DND-41 (cell line): ENCODE measurements around the gene APBA3.

Experiments
- ATAC-seq: fragments of 200-7000 bp; cut with Tn5 transposase; 3 replicates; pipeline ENCODE4 v1.9.1; 2021; ENCODE audit warnings: low read depth; ENCODE audit not compliant: insufficient read depth
- DNase-seq: peaks from one replicate; pipeline ENCODE4 v3.0.0-alpha.2; 2020
- H2AFZ ChIP-seq: 2 replicates; pipeline ENCODE4 v1.6.0; 2012; ENCODE audit warnings: low read depth, low read length
- H3K27ac ChIP-seq: 2 replicates; pipeline ENCODE4 v1.5.1; 2012; ENCODE audit warnings: low read length, inconsistent platforms
- H3K27me3 ChIP-seq: fragments of 200-600 bp; sonication (generic); 2 replicates; pipeline ENCODE4 v1.6.0; 2012; ENCODE audit warnings: low read length, mild to moderate bottlenecking, inconsistent platforms; ENCODE audit not compliant: insufficient read depth, poor library complexity
- H3K36me3 ChIP-seq: 2 replicates; pipeline ENCODE4 v1.5.1; 2012; ENCODE audit warnings: low read length, inconsistent platforms; ENCODE audit not compliant: insufficient read depth
- H3K4me1 ChIP-seq: 2 replicates; pipeline ENCODE4 v1.5.1; 2012; ENCODE audit warnings: mild to moderate bottlenecking, low read length; ENCODE audit not compliant: insufficient read depth
- H3K4me2 ChIP-seq: 2 replicates; pipeline ENCODE4 v1.6.0; 2012; ENCODE audit warnings: mild to moderate bottlenecking, moderate library complexity, low read length, inconsistent platforms; ENCODE audit not compliant: insufficient read depth
- H3K4me3 ChIP-seq, 2 experiments: fragments of 200-600 bp in 1 of 2; shearing (Covaris generic) in 1 of 2; 2 replicates each; pipeline ENCODE4 v1.5.1; 2012 to 2016; ENCODE audit warnings: inconsistent platforms in 2 of 2, low read length in 2 of 2, mild to moderate bottlenecking in 2 of 2, low read depth in 1 of 2, moderate library complexity in 1 of 2
- H3K79me2 ChIP-seq: 2 replicates; pipeline ENCODE4 v1.6.0; 2012; ENCODE audit warnings: low read length, inconsistent platforms; ENCODE audit not compliant: insufficient read depth
- H3K9ac ChIP-seq: 2 replicates; pipeline ENCODE4 v1.6.0; 2012; ENCODE audit warnings: low read depth, mild to moderate bottlenecking, inconsistent platforms, low read length, moderate library complexity
- H3K9me3 ChIP-seq: 2 replicates; pipeline ENCODE4 v1.5.1; 2012; ENCODE audit warnings: low read length, moderate library complexity, mild to moderate bottlenecking, inconsistent platforms; ENCODE audit not compliant: insufficient read depth, severe bottlenecking
- H4K20me1 ChIP-seq: 2 replicates; pipeline ENCODE4 v1.6.0; 2012; ENCODE audit warnings: low read length; ENCODE audit not compliant: insufficient read depth
- CTCF ChIP-seq: IDR thresholded peaks from 2 replicates; pipeline ENCODE4 v1.5.1; 2012; ENCODE audit warnings: borderline replicate concordance, low read length, moderate library complexity, mild to moderate bottlenecking; ENCODE audit not compliant: poor library complexity, severe bottlenecking; ENCODE audit errors: extremely low read depth
- EZH2 ChIP-seq: IDR thresholded peaks from 3 replicates; pipeline ENCODE4 v1.6.1; 2012; ENCODE audit warnings: borderline replicate concordance, low read depth, mild to moderate bottlenecking, moderate library complexity, low read length, inconsistent platforms; ENCODE audit not compliant: severe bottlenecking

Gene APBA3

DNA sequence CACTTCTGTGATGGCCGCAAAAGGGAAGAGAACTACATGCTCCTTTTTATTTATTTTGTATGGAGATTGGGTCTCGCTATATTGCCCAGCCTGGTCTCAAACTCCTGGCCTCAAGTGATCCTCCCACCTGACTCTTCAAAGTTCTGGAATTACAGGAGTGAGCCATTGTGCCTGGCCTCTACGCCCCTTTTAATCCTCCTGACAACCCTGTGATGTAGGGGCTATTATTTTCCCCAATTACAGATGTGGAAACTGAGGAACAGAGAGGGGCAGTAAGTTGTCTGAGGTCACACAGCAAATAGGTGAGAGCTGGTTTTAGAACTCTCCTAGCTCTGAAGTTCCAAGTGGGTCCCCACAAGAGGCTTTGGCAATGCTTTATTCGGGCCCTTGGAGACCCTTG, 41.6 kb downstream of the APBA3 start:
- no peak overlapping the region for H3K9ac ChIP-seq

DNA sequence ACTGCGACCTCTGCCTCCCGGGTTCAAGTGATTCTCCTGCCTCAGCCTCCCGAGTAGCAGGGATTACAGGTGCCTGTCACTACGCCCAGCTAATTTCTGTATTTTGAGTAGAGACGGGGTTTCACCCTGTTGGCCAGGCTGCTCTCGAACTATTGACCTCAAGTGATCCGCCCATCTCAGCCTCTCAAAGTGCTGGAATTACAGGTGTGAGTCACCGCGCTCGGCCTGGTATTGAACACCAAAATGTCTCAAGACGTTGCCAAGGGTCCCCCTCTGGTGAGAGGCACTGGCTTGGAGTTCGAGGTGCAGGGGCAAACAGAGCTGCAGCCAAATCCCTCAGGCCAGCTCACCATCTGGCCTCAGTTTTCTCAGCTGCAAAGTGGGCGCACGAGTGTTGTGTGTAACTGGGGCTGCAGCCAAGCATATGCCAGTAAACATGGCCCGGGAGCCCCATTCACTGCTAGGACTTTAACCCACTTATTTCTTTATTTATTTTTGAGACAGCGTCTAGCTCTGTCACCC, 45.3 kb downstream of the APBA3 start:
- Histone ChIP-seq H3K9ac (no peak overlapping the region), H3K27ac (no peak overlapping the region), H3K4me2 (no peak overlapping the region), H3K79me2 (no peaks in the 10 kb centered on the region), H3K27me3 (peaks cover 11% of the 10 kb centered on the region), H3K4me3 (no peak overlapping the region), H4K20me1 (no peaks in the 10 kb centered on the region), H3K9me3 (no peaks in the 10 kb centered on the region), H3K36me3 (no peaks in the 10 kb centered on the region), H2AFZ (no peak overlapping the region), H3K4me1 (peaks cover 2% of the 10 kb centered on the region; the same call in 1 of the 2 replicates)
- DNase-seq (no peak), ATAC-seq (no peak)
- TF ChIP-seq CTCF (no peak), EZH2 (no peak)

More for the DNA sequence above, 41.6 kb downstream of the APBA3 start:
- Histone ChIP-seq H3K4me2 (no peak overlapping the region), H3K9me3 (no peaks in the 10 kb centered on the region), H2AFZ (no peak overlapping the region), H4K20me1 (no peaks in the 10 kb centered on the region), H3K4me3 (no peak overlapping the region), H3K79me2 (no peaks in the 10 kb centered on the region), H3K27ac (no peak overlapping the region), H3K27me3 (peaks cover 27% of the 10 kb centered on the region), H3K4me1 (peaks cover 3% of the 10 kb centered on the region; the same call in 1 of the 2 replicates), H3K36me3 (no peaks in the 10 kb centered on the region)
- TF ChIP-seq EZH2: no peak
- TF ChIP-seq CTCF: no peak
- no peak for DNase-seq
- ATAC-seq: no peak

DNA sequence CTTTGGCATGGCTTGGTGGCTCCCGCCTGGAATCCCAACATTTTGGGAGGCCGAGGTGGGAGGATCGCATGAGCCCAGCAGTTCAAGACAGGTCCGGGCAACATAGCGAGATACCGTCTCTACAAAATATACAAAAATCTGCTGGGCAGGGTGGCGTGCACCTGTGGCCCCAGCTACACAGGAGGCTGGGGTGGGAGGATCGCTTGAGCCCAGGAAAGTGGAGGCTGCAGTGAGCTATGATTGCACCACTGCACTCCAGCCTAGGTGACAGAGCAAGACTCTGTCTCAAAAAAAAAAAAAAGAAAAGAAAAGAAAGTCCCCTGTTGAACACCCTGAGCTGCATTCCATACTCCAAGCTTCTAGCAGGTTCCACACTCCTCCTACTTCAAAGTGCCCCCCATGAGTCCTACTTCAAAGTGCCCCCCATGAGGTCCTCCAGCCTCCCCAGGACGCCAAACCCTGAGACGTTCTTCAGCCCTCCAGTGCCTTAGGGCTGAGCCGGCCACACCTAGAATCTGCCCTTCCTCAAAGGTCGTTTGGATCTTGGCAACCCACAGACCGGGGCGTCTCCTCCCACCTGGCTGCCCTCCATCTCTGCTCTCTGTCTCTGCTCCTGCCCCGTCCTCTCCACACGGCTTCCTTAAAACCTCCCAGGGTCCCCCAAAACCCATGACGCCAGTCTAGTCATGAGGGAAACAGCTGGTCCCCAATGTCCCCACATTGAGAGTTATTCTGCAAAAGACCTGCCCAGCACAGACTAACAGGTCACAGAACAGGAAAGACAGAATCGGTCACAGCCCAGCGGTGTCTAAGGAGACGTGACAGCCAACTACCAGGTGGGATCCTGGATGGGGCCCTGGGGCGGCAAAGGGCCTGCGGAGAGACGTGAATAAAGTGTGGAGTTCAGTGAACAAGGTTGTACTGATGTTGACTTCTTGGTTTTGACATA, 48.6 kb downstream of the APBA3 start:
- H3K9me3 ChIP-seq: no peaks in the 10 kb centered on the region
- no peaks in the 10 kb centered on the region for H3K36me3 ChIP-seq
- H3K27ac ChIP-seq: no peak overlapping the region
- peaks cover 7% of the 10 kb centered on the region for H3K27me3 ChIP-seq
- no peak overlapping the region for H3K9ac ChIP-seq
- H4K20me1 ChIP-seq: no peaks in the 10 kb centered on the region
- no peaks in the 10 kb centered on the region for H3K79me2 ChIP-seq
- H3K4me2 ChIP-seq: no peak overlapping the region
- H2AFZ ChIP-seq: no peak overlapping the region
- H3K4me1 ChIP-seq: no peaks in the 10 kb centered on the region
- no peak for DNase-seq
- no peak for ATAC-seq
- no peak overlapping the region for H3K4me3 ChIP-seq
- no peak for TF ChIP-seq CTCF
- no peak for TF ChIP-seq EZH2
